GM12892 (cell line): ENCODE results near the gene COX6B2.

Source experiments
- POLR2A ChIP-seq: IDR thresholded peaks from 2 replicates; pipeline ENCODE4 v1.6.1; 2011; ENCODE audit warnings: low read depth, low read length, control low read depth
- POLR2AphosphoS5 ChIP-seq: IDR thresholded peaks from 2 replicates; pipeline ENCODE4 v1.6.1; 2011; ENCODE audit warnings: low read depth, low read length, control low read depth

DNA sequence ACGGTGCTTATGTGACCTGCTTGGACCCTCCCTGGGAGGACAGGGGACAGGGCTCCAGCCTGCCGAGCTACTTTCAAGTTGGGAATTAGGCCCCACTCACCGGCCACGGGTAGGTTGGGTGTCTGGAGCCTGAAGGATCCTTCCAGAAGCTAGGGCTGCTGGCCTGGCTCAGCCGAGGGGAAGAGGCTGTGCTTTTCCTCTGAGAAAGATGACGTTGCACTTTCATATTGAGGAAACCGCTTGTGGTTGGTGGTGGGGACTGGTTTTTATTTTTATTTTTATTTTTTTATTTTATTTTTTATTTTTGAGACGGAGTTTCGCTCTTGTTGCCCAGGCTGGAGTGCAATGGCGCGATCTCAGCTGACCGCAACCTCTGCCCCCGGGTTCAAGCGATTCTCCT, 29.3 kb downstream of the COX6B2 start, which contains the start of gene TMEM150B:
- no peak for TF ChIP-seq POLR2A
- TF ChIP-seq POLR2AphosphoS5: no peak
